ENCODE measurements around the gene ACRBP. TPM values are rescaled to one million over a fixed set of nuclear protein-coding genes. Genes with fewer than 3 reads are reported as not detected.

The ACRBP gene
- total RNA-seq, 1 donor from 2014 or later, result 0.58 TPM

GRCh38 chr12:6635375-6635855 is 11.8 kb downstream of the ACRBP start:
- DNase-seq (ENCODE audit: low read depth), result no peak
- H3K4me3 ChIP-seq (ENCODE audit: low read depth, low read length), result no peak overlapping the region
- no peak for TF ChIP-seq CTCF (conservative IDR thresholded peaks at IDR 0.05; ENCODE audit: low read depth, low read length)

GRCh38 chr12:6632026-6632983 is 14.9 kb downstream of the ACRBP start:
- DNase-seq (ENCODE audit: low read depth), result no peak
- TF ChIP-seq CTCF (conservative IDR thresholded peaks at IDR 0.05; ENCODE audit: low read depth, low read length), result no peak
- H3K4me3 ChIP-seq (ENCODE audit: low read depth, low read length), result no peak overlapping the region

- TF ChIP-seq CTCF (conservative IDR thresholded peaks at IDR 0.05; ENCODE audit: low read depth, low read length), result no peak
- H3K4me3 ChIP-seq (ENCODE audit: low read depth, low read length), result no peak overlapping the region
- DNase-seq (ENCODE audit: low read depth), result no peak
These were observed 15.7 kb downstream of the ACRBP start for GRCh38 chr12:6631549-6631961.

- DNase-seq (ENCODE audit: low read depth), result no peak
- no peak for TF ChIP-seq CTCF (conservative IDR thresholded peaks at IDR 0.05; ENCODE audit: low read depth, low read length)
- no peak overlapping the region for H3K4me3 ChIP-seq (ENCODE audit: low read depth, low read length)
These were observed 16.5 kb downstream of the ACRBP start for GRCh38 chr12:6630736-6631135.

- no peak overlapping the region for H3K4me3 ChIP-seq (ENCODE audit: low read depth, low read length)
- no peak for TF ChIP-seq CTCF (conservative IDR thresholded peaks at IDR 0.05; ENCODE audit: low read depth, low read length)
- no peak for DNase-seq (ENCODE audit: low read depth)
These were observed 19.6 kb downstream of the ACRBP start for GRCh38 chr12:6627616-6628015.

- no peak overlapping the region for H3K4me3 ChIP-seq (ENCODE audit: low read depth, low read length)
- no peak for DNase-seq (ENCODE audit: low read depth)
- no peak for TF ChIP-seq CTCF (conservative IDR thresholded peaks at IDR 0.05; ENCODE audit: low read depth, low read length)
These were observed 20.5 kb downstream of the ACRBP start for GRCh38 chr12:6626654-6627283.
